ENCODE data around the gene THSD7A.

The THSD7A gene, protein sequence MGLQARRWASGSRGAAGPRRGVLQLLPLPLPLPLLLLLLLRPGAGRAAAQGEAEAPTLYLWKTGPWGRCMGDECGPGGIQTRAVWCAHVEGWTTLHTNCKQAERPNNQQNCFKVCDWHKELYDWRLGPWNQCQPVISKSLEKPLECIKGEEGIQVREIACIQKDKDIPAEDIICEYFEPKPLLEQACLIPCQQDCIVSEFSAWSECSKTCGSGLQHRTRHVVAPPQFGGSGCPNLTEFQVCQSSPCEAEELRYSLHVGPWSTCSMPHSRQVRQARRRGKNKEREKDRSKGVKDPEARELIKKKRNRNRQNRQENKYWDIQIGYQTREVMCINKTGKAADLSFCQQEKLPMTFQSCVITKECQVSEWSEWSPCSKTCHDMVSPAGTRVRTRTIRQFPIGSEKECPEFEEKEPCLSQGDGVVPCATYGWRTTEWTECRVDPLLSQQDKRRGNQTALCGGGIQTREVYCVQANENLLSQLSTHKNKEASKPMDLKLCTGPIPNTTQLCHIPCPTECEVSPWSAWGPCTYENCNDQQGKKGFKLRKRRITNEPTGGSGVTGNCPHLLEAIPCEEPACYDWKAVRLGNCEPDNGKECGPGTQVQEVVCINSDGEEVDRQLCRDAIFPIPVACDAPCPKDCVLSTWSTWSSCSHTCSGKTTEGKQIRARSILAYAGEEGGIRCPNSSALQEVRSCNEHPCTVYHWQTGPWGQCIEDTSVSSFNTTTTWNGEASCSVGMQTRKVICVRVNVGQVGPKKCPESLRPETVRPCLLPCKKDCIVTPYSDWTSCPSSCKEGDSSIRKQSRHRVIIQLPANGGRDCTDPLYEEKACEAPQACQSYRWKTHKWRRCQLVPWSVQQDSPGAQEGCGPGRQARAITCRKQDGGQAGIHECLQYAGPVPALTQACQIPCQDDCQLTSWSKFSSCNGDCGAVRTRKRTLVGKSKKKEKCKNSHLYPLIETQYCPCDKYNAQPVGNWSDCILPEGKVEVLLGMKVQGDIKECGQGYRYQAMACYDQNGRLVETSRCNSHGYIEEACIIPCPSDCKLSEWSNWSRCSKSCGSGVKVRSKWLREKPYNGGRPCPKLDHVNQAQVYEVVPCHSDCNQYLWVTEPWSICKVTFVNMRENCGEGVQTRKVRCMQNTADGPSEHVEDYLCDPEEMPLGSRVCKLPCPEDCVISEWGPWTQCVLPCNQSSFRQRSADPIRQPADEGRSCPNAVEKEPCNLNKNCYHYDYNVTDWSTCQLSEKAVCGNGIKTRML (N-terminal part only)

DNA sequence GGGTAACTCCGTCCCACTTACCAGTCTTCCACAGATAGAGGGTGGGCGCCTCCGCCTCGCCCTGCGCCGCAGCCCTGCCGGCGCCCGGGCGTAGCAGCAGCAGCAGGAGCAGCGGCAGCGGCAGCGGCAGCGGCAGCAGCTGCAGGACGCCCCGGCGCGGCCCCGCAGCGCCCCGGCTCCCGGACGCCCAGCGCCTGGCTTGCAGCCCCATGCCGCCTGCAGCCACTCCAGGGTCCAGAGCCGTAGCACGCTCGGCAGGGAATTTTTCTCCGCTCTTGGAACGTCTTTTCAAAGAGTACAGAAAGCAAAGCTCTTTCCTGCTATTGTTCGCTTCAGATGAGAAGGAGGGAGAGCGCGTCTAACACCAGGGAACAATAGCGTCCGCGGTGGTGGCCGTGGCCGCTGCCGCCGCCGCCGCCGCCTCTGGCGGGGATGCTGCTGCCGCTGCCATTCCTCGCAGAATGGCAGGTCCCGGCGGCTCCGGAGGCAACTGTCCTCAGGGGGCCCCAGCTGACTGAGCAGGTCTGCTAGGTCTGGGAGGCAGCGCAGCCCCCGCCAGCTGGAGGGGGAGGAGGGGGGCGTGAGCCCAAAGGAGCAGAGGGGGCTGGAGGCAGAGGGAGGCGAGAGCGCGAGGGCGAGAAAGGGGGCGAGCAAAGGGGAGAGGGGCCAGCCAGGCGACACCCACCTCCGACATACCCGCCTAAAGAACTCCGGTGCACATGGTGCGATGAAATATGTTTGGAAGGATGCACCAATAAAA lies at the start of gene THSD7A:
Gene THSD7A (minus strand): TSS at position 463 of the 760 bp plus-strand sequence. CDS start 252 bp downstream, at position 211.
- no peak for DNase-seq (ENCODE audit: low read depth)

DNA sequence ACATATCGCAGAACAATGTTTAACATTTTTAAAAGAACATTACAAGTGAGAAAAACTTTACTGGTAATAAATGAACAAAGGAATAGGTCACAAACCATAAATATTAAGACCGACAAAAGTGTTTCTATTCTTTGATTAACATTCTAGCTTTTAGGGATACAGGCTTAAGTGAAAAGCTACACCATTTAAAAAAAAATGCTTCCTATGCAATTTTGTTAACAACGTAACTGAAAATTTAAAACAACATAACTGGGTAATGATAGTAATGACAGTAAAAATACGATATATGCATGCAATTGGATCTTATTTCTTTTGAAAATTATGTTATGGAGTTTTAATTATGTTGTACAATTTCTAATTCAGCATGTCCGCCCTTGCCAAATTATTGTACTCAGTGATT lies 49.7 kb upstream of the THSD7A start:
- no peak for DNase-seq (ENCODE audit: low read depth)

DNA sequence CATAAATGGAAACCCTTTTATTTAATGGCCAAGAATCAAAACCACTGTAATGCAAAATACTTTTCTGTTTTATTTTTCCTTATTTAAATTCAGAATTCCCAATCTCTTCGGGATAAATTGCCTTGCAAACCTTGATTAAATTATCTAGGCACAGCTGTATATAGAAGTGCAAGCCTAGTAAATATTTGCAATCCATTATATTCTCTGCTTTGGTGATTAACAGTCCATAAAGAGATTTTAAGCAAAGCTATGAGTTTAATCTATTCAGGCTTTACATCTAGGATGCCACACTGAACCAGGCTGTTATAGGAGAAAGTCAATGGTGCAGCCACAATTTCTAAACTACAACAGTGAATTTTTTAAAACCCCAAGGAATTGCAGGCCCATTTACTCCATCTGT lies 43.6 kb upstream of the THSD7A start:
- DNase-seq (ENCODE audit: low read depth) = no peak

DNA sequence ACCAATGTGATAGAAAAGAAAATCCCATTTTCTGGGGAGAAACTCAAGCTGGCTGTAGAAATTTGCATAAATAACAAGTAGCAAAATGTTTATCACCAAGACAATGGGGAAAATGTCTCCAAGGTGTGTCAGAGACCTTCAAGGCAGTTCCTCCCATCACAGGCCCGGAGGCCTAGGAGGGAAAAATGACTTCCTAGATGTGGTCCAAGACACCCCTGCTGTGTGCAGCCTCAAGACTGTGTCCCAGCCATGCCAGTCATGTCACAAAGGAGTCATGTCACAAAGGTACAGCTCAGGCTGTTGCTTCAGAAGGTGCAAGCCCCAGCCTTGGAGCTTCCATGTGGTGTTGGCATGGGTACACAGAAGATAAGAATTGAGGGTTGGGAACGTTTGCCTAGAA lies 33.7 kb upstream of the THSD7A start:
- no peak for DNase-seq (ENCODE audit: low read depth)

DNA sequence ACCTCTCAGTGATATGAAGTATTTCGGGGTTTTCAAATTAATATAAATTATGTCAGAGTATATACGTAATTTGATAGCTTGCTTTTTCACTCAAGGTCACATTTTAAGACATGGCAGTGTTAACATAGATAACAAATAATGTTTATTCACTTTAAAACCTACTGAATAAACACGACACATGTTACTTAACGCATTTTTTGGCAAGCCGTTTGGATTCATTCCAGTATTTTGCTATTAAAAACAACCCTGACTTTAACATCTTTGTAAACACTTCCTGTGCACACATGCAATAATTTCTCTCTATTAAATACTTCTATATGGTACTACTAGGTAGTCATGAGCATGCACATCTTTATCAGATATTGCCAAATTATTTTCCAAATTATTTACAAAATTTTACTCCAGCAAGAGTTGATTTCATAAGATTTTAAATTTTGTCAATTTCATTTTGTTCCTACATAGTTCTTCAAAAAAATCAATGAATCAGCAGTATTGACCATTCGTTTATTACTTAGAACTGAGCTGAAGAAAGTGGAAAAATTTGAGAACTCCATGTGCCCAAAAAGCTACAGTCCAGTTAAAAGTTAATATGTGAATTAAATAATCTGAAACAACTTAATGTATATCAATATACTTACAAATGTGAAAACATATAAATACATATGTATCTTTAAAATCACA lies 26.8 kb upstream of the THSD7A start:
- no peak for DNase-seq (ENCODE audit: low read depth)

DNA sequence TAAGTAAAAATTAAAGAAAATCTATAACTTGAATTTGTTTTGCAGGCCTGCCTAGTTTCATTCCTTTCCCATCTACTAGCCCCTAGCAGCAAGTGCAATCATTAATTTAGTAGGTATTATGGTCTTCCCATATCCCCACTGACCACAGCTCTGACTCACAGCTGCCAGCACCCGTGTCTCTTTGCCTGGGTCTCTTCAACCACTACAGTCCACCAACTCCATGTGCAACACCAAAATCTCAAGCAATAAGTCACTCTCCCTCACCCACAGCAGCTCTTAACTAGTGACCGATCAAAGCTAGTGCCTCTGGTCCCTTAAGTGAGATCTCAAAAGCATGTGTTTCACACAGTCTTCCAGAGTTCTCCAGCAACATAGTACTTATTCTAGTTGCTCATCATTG lies 26.0 kb upstream of the THSD7A start:
- DNase-seq (ENCODE audit: low read depth) = no peak

DNA sequence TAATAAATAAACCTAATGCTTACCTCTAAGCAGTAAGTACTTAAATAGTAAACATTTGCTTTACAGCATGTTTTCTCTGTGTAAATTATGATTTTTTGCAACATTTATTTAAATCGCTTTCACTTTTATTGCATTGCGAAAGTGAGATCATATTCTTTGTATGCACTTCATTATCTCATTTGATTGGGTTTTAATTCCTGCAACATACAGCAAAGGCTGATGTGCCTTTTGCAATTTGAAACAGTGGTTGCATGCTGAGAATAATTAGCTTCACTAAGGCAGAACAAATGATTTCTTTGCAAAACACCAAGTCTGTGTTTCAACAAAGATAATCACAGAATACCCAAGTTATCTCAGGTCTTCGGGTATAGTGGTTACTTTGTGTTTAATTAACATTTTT lies 16.3 kb upstream of the THSD7A start:
- DNase-seq (ENCODE audit: low read depth) = no peak

DNA sequence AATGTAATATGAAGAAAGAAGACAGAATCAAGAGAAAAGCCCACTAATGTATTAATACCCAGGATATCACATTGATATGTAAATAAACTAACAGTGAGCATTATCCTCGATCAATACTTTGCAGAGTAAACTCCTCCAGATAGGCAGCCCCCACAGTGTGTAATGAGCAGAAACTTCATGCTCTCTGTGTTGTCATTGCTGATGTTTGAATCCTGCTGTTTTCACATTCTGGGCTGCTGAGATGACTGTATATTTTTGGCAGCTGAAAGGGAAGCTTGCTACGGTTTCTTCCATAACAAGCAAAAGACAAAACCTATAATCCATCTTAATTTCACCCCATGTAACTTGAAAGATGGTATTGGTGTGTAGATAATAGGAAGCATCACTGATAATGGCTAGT lies 15.3 kb upstream of the THSD7A start:
- no peak for DNase-seq (ENCODE audit: low read depth)

DNA sequence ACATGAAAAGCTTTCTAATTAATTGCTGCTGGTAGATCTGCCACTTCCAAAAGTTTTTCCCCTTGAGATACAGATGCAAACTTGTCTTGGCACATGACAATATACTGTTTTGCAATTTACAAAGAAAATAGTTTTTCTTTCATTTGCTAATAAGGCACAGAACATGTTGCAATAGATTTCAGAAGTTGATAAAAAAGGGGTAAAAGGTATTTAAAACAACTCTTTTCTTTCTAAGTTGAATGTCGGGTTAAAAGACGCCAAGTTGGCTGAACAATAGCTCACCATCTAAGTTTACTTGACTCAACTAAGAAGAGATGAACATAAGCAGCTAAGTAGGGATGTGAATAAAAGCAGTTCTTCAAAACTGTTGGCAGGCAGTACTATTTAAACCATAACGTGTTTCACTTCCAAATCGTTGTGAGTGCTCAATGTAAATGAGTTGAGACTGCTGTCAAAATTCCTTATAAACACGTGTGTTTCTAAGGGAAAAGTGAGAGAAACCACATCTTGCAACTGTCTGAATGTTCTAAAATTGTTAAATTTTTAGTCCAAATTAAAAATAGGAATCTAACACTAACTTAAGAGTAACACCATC lies 14.5 kb upstream of the THSD7A start:
- DNase-seq (ENCODE audit: low read depth) = no peak

DNA sequence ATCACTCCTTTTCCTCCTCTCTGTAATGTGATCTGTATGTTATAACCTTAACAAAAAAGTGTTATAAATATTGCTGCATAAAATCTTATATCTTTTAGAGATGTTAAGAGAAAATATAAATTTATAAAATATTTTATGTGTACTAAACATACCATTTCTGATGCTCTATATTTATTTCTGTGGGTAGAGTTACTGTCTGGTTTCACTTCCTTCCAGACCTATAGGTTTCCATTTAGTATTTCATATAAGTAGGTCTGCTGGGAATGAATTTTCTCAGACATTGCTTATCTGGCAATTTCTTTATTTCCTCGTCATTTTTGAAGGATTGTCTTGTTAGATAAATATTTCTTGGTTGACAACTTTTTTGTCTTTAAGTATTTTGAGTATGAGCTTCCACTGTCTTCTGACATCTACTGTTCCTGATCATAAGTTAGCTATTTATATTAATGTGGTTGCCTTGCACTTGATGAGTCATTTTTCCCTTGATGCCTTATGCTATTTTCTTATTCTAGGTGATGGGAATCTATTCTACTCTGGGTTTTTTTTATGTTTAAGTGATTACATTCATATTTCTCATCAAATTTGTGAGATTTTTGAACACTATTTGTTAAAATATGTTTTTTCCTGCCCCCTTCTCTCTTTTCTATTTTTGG lies 11.2 kb upstream of the THSD7A start:
- no peak for DNase-seq (ENCODE audit: low read depth)

DNA sequence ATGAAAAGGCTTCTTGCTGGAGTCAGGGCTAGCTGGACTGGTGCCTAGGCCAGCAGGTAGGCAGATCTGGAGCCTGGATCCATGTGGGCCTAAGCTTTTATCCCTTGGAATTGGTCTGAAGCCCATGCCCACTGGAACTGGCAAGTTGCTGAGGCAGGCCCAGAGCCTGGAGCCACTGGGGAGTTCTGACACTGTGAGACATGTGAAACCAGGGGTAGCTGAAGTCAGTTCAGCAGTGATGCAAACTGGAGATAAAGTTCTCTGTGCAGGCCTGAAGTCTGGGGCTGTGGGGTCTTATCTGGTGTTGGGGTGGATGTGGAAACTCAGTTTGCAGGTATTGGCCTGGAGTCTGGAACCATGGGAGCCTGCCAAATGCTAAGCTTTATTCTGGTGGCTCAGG lies 9.7 kb upstream of the THSD7A start:
- DNase-seq (ENCODE audit: low read depth) = no peak

DNA sequence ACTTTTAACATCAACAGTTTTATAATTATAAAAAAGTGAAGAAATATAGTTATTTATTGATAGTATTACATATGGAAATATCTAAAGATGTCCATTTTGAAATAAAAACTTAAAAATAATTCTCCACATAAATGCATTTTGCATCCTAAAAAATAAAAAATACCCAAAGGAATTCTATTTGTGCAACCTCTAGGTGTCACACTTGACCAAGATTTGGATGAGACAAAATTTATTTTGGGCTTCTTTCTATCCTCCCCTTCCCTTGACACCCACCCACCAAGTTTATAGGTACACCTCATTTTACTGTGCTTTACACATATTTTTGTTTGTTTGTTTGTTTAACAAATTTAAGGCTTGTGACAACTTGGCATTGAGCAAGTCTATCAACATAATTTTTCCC lies 3.3 kb upstream of the THSD7A start:
- no peak for DNase-seq (ENCODE audit: low read depth)

DNA sequence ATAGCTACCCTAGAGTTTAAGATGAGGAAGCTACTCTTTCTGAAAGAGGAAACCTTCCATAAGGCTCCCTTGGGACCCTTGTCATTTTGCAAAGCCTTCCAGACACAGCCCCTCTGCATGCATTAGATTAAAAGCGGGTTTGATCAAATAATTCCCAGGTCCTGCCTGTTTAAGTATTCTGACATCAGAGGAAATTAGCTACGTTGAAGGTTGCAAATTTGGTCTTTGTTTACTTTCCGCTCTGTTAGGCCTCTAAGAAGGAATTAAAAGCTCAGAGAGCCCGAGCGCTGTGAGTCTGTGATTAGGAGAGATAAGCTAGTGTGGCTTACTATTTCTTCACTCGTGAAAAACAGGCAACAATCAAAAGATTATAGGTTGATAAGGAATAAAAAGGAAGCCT lies 1.4 kb upstream of the THSD7A start:
- no peak for DNase-seq (ENCODE audit: low read depth)

DNA sequence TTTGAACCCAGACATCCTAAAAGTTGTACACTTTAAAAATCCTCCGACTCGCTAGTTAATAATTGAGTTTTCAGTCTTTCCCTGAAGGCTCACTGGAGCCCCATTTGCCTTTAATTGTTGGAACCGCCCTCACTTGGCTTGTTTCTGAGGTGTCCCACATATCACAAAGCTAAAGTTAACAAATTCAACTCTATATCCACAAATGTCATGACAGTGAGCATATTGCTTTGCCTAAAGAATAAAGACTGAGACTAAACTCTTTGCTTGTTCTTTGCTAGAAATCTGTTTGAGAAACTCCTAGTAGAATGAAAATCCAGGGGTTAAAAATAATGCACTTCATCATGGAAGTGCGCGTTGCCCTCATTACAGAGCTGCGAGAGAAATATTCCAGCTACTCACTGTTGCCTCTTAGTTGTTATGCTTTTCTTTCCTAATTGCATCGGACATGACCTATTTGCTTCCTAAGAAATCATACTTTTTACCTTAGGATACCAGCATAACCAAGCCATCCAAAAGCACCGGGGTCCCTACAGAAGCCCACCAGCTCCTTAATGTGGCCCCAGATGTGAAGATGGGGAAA lies 752 bp downstream of the THSD7A start:
- DNase-seq (ENCODE audit: low read depth) = no peak

DNA sequence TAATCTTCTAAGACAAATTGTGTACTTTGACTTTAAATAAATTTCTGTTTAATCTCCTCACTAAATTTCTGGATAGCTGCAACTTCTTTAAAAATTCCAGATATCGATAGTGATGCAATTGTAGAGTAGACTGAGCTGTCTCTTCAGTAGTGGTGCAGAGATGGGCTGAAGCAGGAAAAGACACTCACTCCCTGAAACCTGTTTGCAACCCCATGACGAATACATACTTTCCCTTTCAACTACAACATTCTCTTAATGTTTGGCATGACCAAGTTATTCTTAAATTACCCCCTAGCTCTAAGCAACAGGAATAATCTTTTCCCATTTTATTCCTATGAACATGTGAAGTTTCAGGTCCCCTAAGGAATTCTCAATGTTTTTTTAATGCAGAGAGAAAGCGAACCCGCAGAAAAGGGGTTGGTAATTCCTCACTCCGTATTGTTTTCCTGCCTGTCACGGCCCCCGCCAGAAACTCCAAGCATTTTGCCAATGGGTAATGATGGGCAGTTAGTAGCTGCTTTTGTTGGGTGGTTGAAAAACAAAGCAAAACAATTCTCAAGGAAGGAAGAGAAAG lies 1.3 kb downstream of the THSD7A start:
- DNase-seq (ENCODE audit: low read depth) = no peak

DNA sequence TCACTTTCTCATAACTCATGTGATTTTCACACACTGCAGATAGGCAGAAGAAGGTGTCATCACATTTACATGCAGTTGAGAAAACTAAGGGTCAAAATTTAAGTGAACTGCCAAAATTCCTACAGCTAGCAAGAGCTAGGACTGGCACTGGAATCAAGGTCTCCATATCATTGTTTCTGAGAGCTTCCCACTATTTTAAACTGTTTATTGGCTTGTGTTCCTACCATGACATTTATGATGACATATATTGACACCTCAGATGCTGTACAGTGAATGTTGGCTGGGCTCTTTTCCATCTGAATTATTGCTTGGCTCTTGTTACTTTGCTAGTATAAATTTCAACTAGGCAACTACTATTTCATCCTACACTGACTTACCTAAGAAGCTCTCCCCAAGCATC lies 2.0 kb downstream of the THSD7A start:
- no peak for DNase-seq (ENCODE audit: low read depth)

DNA sequence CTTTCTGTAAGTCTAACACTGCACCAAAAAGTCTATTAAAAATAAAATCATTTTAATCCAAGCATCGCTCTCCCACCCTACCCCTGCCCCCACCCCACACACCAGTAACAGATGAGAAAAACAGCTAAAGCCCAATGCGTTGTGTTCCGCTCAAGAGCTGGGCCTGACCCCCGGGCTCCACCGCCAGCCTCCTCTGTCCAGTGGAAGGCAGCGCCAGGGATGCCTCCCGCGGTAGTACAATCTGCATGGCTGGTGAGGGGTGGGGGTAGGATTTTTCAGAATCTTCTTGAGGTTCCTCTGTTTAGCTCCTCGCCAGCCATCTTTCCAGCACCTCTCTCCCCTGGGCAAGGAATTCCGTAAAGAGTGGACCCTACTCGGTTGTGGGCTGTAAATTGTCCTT lies 12.1 kb downstream of the THSD7A start:
- DNase-seq (ENCODE audit: low read depth) = no peak

DNA sequence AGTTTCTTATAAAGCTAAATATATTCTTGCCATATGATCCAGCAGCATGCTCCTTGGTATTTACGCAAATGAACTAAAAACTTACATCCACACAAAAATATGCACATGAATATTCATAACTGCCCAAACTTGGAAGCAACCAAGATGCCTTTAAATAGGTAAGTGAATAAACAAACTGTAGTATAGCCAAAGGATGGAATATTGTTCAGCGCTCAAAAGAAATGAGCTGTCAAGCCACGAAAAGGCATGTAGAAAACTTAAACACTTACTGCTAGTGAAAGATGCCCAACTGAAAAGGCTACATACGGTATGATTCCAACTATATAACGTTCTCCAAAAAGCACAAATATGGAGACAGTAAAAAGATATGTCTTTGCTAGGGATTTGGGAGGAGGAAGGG lies 12.7 kb downstream of the THSD7A start:
- no peak for DNase-seq (ENCODE audit: low read depth)

DNA sequence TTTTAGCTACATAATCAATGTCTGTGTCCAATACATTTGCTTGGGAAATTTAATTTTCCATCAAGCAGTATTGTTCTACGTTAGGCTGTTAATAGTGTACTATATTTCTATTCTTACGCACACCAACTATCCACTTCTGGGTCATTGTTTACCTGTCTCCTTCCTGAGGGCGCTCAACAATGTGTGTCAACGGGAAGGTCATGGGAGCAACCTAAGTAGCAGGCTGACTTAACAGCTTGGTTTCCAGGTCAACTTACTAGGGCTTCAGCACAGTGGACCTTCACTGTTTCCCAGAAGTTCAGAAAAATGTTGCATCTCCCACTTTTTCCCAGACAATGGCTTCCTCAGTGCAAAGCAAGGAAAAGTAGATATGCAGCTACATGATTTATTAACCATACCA lies 13.7 kb downstream of the THSD7A start:
- DNase-seq (ENCODE audit: low read depth) = no peak

All from T-helper 22 cell (primary cell).